GM23338 (cell line): ENCODE data around the gene THADA. TPM values are rescaled to one million over a fixed set of nuclear protein-coding genes. Genes with fewer than 3 reads are reported as not detected.

ENCODE experiments used
- ATAC-seq: fragments of 200-7000 bp; cut with Tn5 transposase; 3 replicates; pipeline ENCODE4 v1.9.1; 2020
- DNase-seq: peaks from one replicate; pipeline ENCODE4 v3.0.0-alpha.2; 2015; ENCODE audit warnings: low spot score
- H2AFZ ChIP-seq: fragments of 200-600 bp; sonication (generic); 2 replicates; pipeline ENCODE4 v1.8.0; 2016; ENCODE audit warnings: antibody characterized with exemption, mild to moderate bottlenecking, moderate library complexity
- H3F3A ChIP-seq: fragments of 200-600 bp; sonication (generic); replicated peaks from 2 replicates; pipeline ENCODE4 v1.8.0; 2017; ENCODE audit warnings: antibody characterized with exemption, mixed run types, low read depth
- H3K27ac ChIP-seq: fragments of 200-600 bp; sonication (generic); 2 replicates; pipeline ENCODE4 v1.6.1; 2016; ENCODE audit warnings: low read depth
- H3K27me3 ChIP-seq: fragments of 200-600 bp; sonication (generic); 2 replicates; pipeline ENCODE4 v1.8.0; 2016; ENCODE audit warnings: mild to moderate bottlenecking, mixed run types, moderate library complexity; ENCODE audit not compliant: insufficient read depth
- H3K36me3 ChIP-seq: fragments of 200-600 bp; sonication (generic); 2 replicates; pipeline ENCODE4 v1.8.0; 2016; ENCODE audit warnings: mild to moderate bottlenecking; ENCODE audit not compliant: insufficient read depth
- H3K4me1 ChIP-seq: fragments of 200-600 bp; sonication (generic); 2 replicates; pipeline ENCODE4 v1.8.0; 2016; ENCODE audit warnings: mild to moderate bottlenecking, moderate library complexity; ENCODE audit not compliant: insufficient read depth
- H3K4me2 ChIP-seq: fragments of 200-600 bp; sonication (generic); 2 replicates; pipeline ENCODE4 v1.7.1; 2017; ENCODE audit warnings: mixed run types
- H3K4me3 ChIP-seq: fragments of 200-600 bp; sonication (generic); 2 replicates; pipeline ENCODE4 v1.6.1; 2016; ENCODE audit warnings: mixed run types
- H3K79me2 ChIP-seq: fragments of 200-600 bp; sonication (generic); replicated peaks from 2 replicates; pipeline ENCODE4 v1.8.0; 2017; ENCODE audit warnings: mild to moderate bottlenecking; ENCODE audit not compliant: insufficient read depth
- H3K9me2 ChIP-seq: fragments of 200-600 bp; sonication (generic); 2 replicates; pipeline ENCODE4 v1.8.0; 2017; ENCODE audit not compliant: insufficient read depth
- H4K20me1 ChIP-seq: fragments of 200-600 bp; sonication (generic); replicated peaks from 2 replicates; pipeline ENCODE4 v1.8.0; 2017; ENCODE audit warnings: mild to moderate bottlenecking; ENCODE audit not compliant: insufficient read depth
- H3K27ac Mint-ChIP-seq: 2 replicates; pipeline ENCODE4 v1.8.0; 2020; ENCODE audit warnings: inconsistent platforms, mild to moderate bottlenecking, moderate library complexity, mixed read lengths
- H3K27me3 Mint-ChIP-seq: 3 replicates; pipeline ENCODE4 v1.8.0; 2022; ENCODE audit warnings: low read depth, mild to moderate bottlenecking, moderate library complexity, mixed read lengths, inconsistent platforms; ENCODE audit not compliant: insufficient read depth, poor library complexity
- H3K36me3 Mint-ChIP-seq: 3 replicates; pipeline ENCODE4 v1.8.0; 2021; ENCODE audit warnings: low read depth, mild to moderate bottlenecking, inconsistent platforms, moderate library complexity, mixed read lengths
- H3K4me1 Mint-ChIP-seq: 3 replicates; pipeline ENCODE4 v1.8.0; 2020; ENCODE audit warnings: mild to moderate bottlenecking, inconsistent platforms, mixed read lengths
- H3K4me3 Mint-ChIP-seq: 3 replicates; pipeline ENCODE4 v1.8.0; 2021; ENCODE audit warnings: moderate library complexity, mild to moderate bottlenecking, inconsistent platforms, mixed read lengths
- H3K9me3 Mint-ChIP-seq: 3 replicates; pipeline ENCODE4 v1.8.0; 2020; ENCODE audit warnings: moderate library complexity, mild to moderate bottlenecking, inconsistent platforms, mixed read lengths
- CREB1 ChIP-seq: fragments of 250-450 bp; sonication (Bioruptor Pico); IDR thresholded peaks from 2 replicates; pipeline ENCODE4 v1.5.0; 2020; ENCODE audit warnings: low read depth, mild to moderate bottlenecking, moderate library complexity
- ETS1 ChIP-seq: IDR thresholded peaks from 2 replicates; pipeline ENCODE4 v1.6.1; 2016; ENCODE audit warnings: antibody characterized with exemption
- EZH2 ChIP-seq: fragments of 200-600 bp; sonication (generic); IDR thresholded peaks from one replicate; pipeline ENCODE4 v1.8.0; 2017; ENCODE audit warnings: antibody characterized with exemption, mild to moderate bottlenecking, low read depth; ENCODE audit not compliant: unreplicated experiment
- EZH2phosphoT487 ChIP-seq: fragments of 200-600 bp; sonication (generic); IDR thresholded peaks from one replicate; pipeline ENCODE4 v1.8.1; 2018; ENCODE audit warnings: antibody characterized with exemption; ENCODE audit not compliant: unreplicated experiment
- JUNB ChIP-seq: IDR thresholded peaks from one replicate; pipeline ENCODE4 v1.6.1; 2016; ENCODE audit warnings: antibody characterized with exemption; ENCODE audit not compliant: unreplicated experiment
- NANOG ChIP-seq: IDR thresholded peaks from 2 replicates; pipeline ENCODE4 v1.6.1; 2016; ENCODE audit warnings: antibody characterized with exemption, borderline replicate concordance
- POLR2AphosphoS5 ChIP-seq: IDR thresholded peaks from 2 replicates; pipeline ENCODE4 v1.6.1; 2016; ENCODE audit warnings: antibody characterized with exemption, low read depth
- STAT1 ChIP-seq: IDR thresholded peaks from one replicate; pipeline ENCODE4 v1.6.1; 2016; ENCODE audit warnings: antibody characterized with exemption; ENCODE audit not compliant: unreplicated experiment
- ZNF114 ChIP-seq: fragments of 250-450 bp; sonication (Bioruptor Pico); IDR thresholded peaks from 2 replicates; pipeline ENCODE4 v1.5.0; 2020; ENCODE audit warnings: mild to moderate bottlenecking, moderate library complexity
- ZNF331 ChIP-seq: fragments of 250-450 bp; sonication (Bioruptor Pico); IDR thresholded peaks from 2 replicates; pipeline ENCODE4 v1.5.0; 2020; ENCODE audit warnings: low read depth, mild to moderate bottlenecking, moderate library complexity
- polyA plus RNA-seq: library from polyadenylated mRNA; unstranded; fragments of >200 nt; fragmentation: Nextera tagmentation; extraction: Ambion mirVana; gene quantifications from 2 replicates; pipeline ENCODE4 v1.2.1, GENCODE V29; 2016
- total RNA-seq: library from RNA; depleted of rRNA; stranded (reverse); fragments of >200 nt; shearing (Covaris generic); gene quantifications from 2 replicates; pipeline ENCODE4 v1.2.3, GENCODE V29; 2014
- TF ChIP-seq, protein P1 (sequence below), 2 experiments: fragments of 200-600 bp in 1 of 2; sonication (generic) in 1 of 2; conservative IDR thresholded peaks; 2 replicates each; pipeline versions ENCODE4 v1.5.1 to v1.6.1; 2016 to 2017; ENCODE audit warnings: antibody characterized with exemption in 2 of 2, low read depth in 2 of 2, mild to moderate bottlenecking in 2 of 2, moderate library complexity in 1 of 2
- TF ChIP-seq, protein P2 (sequence below): fragments of 250-450 bp; sonication (Bioruptor Pico); IDR thresholded peaks from 2 replicates; pipeline ENCODE4 v1.5.0; 2020; ENCODE audit warnings: mild to moderate bottlenecking, moderate library complexity

THADA gene
- total and polyA plus RNA-seq, 2 experiments from 2014 or later = 17.0 to 30.7 TPM

- TF ChIP-seq CREB1 (CRISPR knock-in tag) (no peak), ETS1 (no peak), ZNF331 (no peak)
These were observed 267.0 kb downstream of the THADA start (continued) for GRCh38 chr2:43328832-43329231.

GRCh38 chr2:43328133-43328532 lies 267.7 kb downstream of the THADA start:
- H3K27me3 ChIP-seq = no peaks in the 10 kb centered on the region
- Mint-ChIP-seq H3K36me3 (no peaks in the 10 kb centered on the region), H3K4me3 (no peak overlapping the region), H3K4me1 (peaks cover 14% of the 10 kb centered on the region), H3K27me3 (no peaks in the 10 kb centered on the region), H3K27ac (no peak overlapping the region), H3K9me3 (no peaks in the 10 kb centered on the region)
- H3K27ac ChIP-seq = no peak overlapping the region
- H3K4me1 ChIP-seq = peaks cover 5% of the 10 kb centered on the region; the same call in 1 of the 2 replicates
- no peak overlapping the region for H3K4me3 ChIP-seq
- H3F3A ChIP-seq = no peaks in the 10 kb centered on the region
- H2AFZ ChIP-seq = no peak overlapping the region
- H3K79me2 ChIP-seq = no peaks in the 10 kb centered on the region
- no peaks in the 10 kb centered on the region for H4K20me1 ChIP-seq
- ATAC-seq (no peak), DNase-seq (no peak)
- H3K9me2 ChIP-seq = no peaks in the 10 kb centered on the region
- H3K36me3 ChIP-seq = no peaks in the 10 kb centered on the region
- H3K4me2 ChIP-seq = no peak overlapping the region
- TF ChIP-seq ETS1 (no peak), ZNF114 (CRISPR knock-in tag) (no peak), JUNB (no peak), POLR2AphosphoS5 (no peak), NANOG (no peak), STAT1 (no peak), EZH2phosphoT487 (no peak), EZH2 (no peak), CREB1 (CRISPR knock-in tag) (no peak), ZNF331 (no peak)
- TF ChIP-seq, protein P1, sequence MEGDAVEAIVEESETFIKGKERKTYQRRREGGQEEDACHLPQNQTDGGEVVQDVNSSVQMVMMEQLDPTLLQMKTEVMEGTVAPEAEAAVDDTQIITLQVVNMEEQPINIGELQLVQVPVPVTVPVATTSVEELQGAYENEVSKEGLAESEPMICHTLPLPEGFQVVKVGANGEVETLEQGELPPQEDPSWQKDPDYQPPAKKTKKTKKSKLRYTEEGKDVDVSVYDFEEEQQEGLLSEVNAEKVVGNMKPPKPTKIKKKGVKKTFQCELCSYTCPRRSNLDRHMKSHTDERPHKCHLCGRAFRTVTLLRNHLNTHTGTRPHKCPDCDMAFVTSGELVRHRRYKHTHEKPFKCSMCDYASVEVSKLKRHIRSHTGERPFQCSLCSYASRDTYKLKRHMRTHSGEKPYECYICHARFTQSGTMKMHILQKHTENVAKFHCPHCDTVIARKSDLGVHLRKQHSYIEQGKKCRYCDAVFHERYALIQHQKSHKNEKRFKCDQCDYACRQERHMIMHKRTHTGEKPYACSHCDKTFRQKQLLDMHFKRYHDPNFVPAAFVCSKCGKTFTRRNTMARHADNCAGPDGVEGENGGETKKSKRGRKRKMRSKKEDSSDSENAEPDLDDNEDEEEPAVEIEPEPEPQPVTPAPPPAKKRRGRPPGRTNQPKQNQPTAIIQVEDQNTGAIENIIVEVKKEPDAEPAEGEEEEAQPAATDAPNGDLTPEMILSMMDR (conservative IDR thresholded peaks at IDR 0.05; ENCODE audit: low read depth in 2 of 2) = no peak
- TF ChIP-seq, protein P2, sequence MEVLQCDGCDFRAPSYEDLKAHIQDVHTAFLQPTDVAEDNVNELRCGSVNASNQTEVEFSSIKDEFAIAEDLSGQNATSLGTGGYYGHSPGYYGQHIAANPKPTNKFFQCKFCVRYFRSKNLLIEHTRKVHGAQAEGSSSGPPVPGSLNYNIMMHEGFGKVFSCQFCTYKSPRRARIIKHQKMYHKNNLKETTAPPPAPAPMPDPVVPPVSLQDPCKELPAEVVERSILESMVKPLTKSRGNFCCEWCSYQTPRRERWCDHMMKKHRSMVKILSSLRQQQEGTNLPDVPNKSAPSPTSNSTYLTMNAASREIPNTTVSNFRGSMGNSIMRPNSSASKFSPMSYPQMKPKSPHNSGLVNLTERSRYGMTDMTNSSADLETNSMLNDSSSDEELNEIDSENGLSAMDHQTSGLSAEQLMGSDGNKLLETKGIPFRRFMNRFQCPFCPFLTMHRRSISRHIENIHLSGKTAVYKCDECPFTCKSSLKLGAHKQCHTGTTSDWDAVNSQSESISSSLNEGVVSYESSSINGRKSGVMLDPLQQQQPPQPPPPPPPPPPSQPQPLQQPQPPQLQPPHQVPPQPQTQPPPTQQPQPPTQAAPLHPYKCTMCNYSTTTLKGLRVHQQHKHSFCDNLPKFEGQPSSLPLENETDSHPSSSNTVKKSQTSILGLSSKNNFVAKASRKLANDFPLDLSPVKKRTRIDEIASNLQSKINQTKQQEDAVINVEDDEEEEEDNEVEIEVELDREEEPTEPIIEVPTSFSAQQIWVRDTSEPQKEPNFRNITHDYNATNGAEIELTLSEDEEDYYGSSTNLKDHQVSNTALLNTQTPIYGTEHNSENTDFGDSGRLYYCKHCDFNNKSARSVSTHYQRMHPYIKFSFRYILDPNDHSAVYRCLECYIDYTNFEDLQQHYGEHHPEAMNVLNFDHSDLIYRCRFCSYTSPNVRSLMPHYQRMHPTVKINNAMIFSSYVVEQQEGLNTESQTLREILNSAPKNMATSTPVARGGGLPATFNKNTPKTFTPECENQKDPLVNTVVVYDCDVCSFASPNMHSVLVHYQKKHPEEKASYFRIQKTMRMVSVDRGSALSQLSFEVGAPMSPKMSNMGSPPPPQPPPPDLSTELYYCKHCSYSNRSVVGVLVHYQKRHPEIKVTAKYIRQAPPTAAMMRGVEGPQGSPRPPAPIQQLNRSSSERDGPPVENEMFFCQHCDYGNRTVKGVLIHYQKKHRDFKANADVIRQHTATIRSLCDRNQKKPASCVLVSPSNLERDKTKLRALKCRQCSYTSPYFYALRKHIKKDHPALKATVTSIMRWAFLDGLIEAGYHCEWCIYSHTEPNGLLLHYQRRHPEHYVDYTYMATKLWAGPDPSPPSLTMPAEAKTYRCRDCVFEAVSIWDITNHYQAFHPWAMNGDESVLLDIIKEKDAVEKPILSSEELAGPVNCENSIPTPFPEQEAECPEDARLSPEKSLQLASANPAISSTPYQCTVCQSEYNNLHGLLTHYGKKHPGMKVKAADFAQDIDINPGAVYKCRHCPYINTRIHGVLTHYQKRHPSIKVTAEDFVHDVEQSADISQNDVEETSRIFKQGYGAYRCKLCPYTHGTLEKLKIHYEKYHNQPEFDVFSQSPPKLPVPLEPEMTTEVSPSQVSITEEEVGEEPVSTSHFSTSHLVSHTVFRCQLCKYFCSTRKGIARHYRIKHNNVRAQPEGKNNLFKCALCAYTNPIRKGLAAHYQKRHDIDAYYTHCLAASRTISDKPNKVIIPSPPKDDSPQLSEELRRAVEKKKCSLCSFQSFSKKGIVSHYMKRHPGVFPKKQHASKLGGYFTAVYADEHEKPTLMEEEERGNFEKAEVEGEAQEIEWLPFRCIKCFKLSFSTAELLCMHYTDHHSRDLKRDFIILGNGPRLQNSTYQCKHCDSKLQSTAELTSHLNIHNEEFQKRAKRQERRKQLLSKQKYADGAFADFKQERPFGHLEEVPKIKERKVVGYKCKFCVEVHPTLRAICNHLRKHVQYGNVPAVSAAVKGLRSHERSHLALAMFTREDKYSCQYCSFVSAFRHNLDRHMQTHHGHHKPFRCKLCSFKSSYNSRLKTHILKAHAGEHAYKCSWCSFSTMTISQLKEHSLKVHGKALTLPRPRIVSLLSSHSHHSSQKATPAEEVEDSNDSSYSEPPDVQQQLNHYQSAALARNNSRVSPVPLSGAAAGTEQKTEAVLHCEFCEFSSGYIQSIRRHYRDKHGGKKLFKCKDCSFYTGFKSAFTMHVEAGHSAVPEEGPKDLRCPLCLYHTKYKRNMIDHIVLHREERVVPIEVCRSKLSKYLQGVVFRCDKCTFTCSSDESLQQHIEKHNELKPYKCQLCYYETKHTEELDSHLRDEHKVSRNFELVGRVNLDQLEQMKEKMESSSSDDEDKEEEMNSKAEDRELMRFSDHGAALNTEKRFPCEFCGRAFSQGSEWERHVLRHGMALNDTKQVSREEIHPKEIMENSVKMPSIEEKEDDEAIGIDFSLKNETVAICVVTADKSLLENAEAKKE = no peak
